Measurements from ENCODE around the gene FOCAD. TPM values are rescaled to one million over a fixed set of nuclear protein-coding genes. Genes with fewer than 3 reads are reported as not detected.

FOCAD gene
- total and polyA plus RNA-seq, 10 of the 15 experiments (the other 5 are each of a cell fraction or from before 2014, with no cell fraction given): 13.7 to 93.0 (median 41.8) TPM

DNA sequence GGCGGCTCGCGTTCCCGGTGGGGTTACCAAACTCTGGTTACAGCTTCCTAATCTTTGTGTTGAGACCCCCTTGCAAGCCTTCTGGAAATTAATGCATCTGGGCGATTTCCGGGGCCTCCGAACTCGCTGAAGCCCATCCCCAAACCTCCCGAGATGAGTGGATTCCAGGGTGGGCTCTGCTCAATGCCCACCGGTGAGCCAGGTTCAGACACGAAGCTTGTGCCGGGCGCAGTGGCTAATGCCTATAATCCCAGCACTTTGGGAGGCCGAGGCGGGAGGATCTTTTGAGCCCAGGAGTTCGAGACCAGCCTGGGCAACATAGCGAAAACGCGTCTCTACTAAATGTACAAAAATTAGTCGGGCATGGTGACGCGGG, 347.7 kb downstream of the FOCAD start:
- Histone ChIP-seq H3K9me3 (replicated peaks; ENCODE audit: control insufficient read depth, insufficient read depth, low read length) (no peaks in the 10 kb centered on the region), H3K4me1 (ENCODE audit: control insufficient read depth, insufficient read depth, low read length) (peaks cover 5% of the 10 kb centered on the region), H3K79me2 (ENCODE audit: control insufficient read depth, insufficient read depth, low read length) (no peaks in the 10 kb centered on the region), H3K27ac (ENCODE audit: control insufficient read depth, insufficient read depth) (peak overlapping the region; percentile 62), H4K20me1 (ENCODE audit: control insufficient read depth, insufficient read depth) (no peaks in the 10 kb centered on the region), H3K4me3 (peak overlapping the region; percentile 81), H3K36me3 (ENCODE audit: control insufficient read depth in 2 of 2, insufficient read depth in 2 of 2, low read length in 1 of 2) (no peaks in the 10 kb centered on the region), H3K4me2 (ENCODE audit: control insufficient read depth, insufficient read depth) (peak overlapping the region; percentile 84), H3K27me3 (replicated peaks in 1 of 2; ENCODE audit: control insufficient read depth in 2 of 2, insufficient read depth in 2 of 2, low read length in 1 of 2) (no peaks in the 10 kb centered on the region), H3K9ac (ENCODE audit: control insufficient read depth, insufficient read depth, low read length) (peak overlapping the region; percentile 70), H2AFZ (ENCODE audit: control insufficient read depth, low read depth, low read length) (peak overlapping the region; percentile 73)
- in situ Hi-C loops (cut with MboI): no loop called here
- ChIA-PET POLR2A (interaction anchor here (0.6 to 1.3 kb wide), 3 partner anchors 14 to 64 kb away, joined by 3 to 7 read pairs (median 4); no protein-coding TSS in a partner anchor), CTCF (interaction anchor here (1.1 to 2.7 kb wide), 3 partner anchors 35 to 146 kb away, joined by 3 to 11 read pairs (median 5); no protein-coding TSS in a partner anchor), RAD21 (ENCODE audit: unreplicated experiment) (interaction anchor here (0.7 to 1.1 kb wide), 4 partner anchors 51 to 407 kb away, joined by 3 to 4 read pairs (median 3); no protein-coding TSS in a partner anchor), SMC1A (ENCODE audit: uncharacterized antibody, unreplicated experiment) (interaction anchor here (0.8 to 2.5 kb wide), 8 partner anchors 11 to 364 kb away, joined by 3 to 14 read pairs (median 6); no protein-coding TSS in a partner anchor)
- TF ChIP-seq RELA (IDR thresholded peaks at IDR 0.05; ENCODE audit: borderline replicate concordance, partially characterized antibody) (no peak), MLLT1 (IDR thresholded peaks at IDR 0.05) (peak; percentile 81), RAD21 (IDR thresholded peaks at IDR 0.05; ENCODE audit: insufficient read depth, low read depth, low read length) (no peak), IKZF2 (IDR thresholded peaks at IDR 0.05) (no peak), ZBTB40 (IDR thresholded peaks at IDR 0.05; ENCODE audit: borderline replicate concordance) (peak; percentile 46; the same call in 1 of the 2 replicates)
- TF ChIP-seq, protein P1, sequence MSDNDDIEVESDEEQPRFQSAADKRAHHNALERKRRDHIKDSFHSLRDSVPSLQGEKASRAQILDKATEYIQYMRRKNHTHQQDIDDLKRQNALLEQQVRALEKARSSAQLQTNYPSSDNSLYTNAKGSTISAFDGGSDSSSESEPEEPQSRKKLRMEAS (IDR thresholded peaks at IDR 0.05; ENCODE audit: low read depth, low read length): no peak
- FAIRE-seq: no peak
- intact Hi-C loops (cut with micrococcal nuclease; ENCODE audit: unreplicated experiment): loop anchor here (2.0 kb wide), 2 partner anchors 17 to 35 kb away; no protein-coding TSS in a partner anchor
- no TSS peak for BruUV-seq (replicated peaks)
- ATAC-seq: no peak
- no peak for DNase-seq (ENCODE audit: low read depth, low spot score)
- WGBS (ENCODE audit: insufficient coverage, insufficient replicate concordance, low lambda C conversion rate, missing lambda C conversion rate): 64% methylated on average over 22 of the region's 22 CpGs
